ENCODE results near the gene ALPP.

- TF ChIP-seq POLR2AphosphoS5 (IDR thresholded peaks at IDR 0.05; ENCODE audit: low read depth) (no peak), GABPA (IDR thresholded peaks at IDR 0.05; ENCODE audit: low read depth) (no peak), REST (IDR thresholded peaks at IDR 0.05; ENCODE audit: insufficient replicate concordance, low read depth) (no peak)
- TF ChIP-seq, protein P1, sequence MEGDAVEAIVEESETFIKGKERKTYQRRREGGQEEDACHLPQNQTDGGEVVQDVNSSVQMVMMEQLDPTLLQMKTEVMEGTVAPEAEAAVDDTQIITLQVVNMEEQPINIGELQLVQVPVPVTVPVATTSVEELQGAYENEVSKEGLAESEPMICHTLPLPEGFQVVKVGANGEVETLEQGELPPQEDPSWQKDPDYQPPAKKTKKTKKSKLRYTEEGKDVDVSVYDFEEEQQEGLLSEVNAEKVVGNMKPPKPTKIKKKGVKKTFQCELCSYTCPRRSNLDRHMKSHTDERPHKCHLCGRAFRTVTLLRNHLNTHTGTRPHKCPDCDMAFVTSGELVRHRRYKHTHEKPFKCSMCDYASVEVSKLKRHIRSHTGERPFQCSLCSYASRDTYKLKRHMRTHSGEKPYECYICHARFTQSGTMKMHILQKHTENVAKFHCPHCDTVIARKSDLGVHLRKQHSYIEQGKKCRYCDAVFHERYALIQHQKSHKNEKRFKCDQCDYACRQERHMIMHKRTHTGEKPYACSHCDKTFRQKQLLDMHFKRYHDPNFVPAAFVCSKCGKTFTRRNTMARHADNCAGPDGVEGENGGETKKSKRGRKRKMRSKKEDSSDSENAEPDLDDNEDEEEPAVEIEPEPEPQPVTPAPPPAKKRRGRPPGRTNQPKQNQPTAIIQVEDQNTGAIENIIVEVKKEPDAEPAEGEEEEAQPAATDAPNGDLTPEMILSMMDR (IDR thresholded peaks at IDR 0.05; ENCODE audit: insufficient read depth, low read length): no peak
These were observed 4.2 kb upstream of the ALPP start for GRCh38 chr2:232374356-232374755.

All from HL-60 (cell line).